Gastrocnemius medialis (tissue), 4 donors: ENCODE measurements around the gene NOP56.

ENCODE experiments used
- POLR2A ChIP-seq, 2 donors: fragments of 450-650 bp; IDR thresholded peaks; one replicate each; pipeline ENCODE4 v1.6.1; 2017; ENCODE audit warnings: antibody characterized with exemption in 2 of 2, mild to moderate bottlenecking in 2 of 2, moderate library complexity in 2 of 2
- TF ChIP-seq, protein P1 (sequence below), 5 experiments: fragments of 450-650 bp in 3 of 5; fragments of 200-600 bp in 2 of 5; sonication (generic) in 2 of 5; IDR thresholded peaks in 4 of 5; conservative IDR thresholded peaks in 1 of 5; 1 replicate in 4 of 5; 2 replicates in 1 of 5; pipeline ENCODE4 v1.5.1; 2016 to 2019; ENCODE audit warnings: antibody characterized with exemption in 5 of 5, mild to moderate bottlenecking in 3 of 5, moderate library complexity in 3 of 5

DNA sequence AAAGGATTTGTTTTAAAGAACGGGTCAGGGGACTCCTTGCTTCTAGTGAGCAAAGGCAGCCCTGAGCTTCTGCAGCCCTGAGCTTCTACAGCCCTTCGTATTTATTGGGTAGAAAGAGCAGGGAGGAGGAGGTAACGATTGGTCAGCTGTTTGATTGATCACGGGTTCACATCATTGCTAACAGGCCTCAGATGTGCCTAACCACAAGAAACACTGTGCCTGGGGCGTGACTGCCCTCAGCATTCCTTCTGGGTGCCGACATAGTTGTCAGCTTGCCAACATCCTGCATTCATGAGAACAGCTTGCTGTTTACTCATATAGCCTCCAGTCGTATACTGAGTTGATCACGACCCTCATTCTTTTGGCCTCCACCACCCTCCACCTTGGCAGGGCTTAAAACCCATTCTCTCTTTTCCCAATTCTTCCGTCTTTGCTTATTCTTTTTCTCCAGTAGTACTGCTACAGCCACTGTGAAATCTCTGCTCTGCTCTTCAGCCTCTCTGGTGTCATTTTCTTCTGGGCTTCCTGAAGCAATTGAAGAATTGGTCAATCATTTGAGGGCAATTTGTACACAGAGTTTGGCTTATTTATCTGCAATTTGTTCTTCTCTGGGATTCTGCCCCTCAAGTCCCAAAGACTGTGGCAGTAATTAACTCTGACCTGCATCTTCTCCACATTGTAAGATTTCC is 25.4 kb upstream of the NOP56 start:
- TF ChIP-seq POLR2A (IDR thresholded peaks at IDR 0.05), result no peak
- TF ChIP-seq, protein P1, sequence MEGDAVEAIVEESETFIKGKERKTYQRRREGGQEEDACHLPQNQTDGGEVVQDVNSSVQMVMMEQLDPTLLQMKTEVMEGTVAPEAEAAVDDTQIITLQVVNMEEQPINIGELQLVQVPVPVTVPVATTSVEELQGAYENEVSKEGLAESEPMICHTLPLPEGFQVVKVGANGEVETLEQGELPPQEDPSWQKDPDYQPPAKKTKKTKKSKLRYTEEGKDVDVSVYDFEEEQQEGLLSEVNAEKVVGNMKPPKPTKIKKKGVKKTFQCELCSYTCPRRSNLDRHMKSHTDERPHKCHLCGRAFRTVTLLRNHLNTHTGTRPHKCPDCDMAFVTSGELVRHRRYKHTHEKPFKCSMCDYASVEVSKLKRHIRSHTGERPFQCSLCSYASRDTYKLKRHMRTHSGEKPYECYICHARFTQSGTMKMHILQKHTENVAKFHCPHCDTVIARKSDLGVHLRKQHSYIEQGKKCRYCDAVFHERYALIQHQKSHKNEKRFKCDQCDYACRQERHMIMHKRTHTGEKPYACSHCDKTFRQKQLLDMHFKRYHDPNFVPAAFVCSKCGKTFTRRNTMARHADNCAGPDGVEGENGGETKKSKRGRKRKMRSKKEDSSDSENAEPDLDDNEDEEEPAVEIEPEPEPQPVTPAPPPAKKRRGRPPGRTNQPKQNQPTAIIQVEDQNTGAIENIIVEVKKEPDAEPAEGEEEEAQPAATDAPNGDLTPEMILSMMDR (IDR thresholded peaks at IDR 0.05 in 4 of 5, conservative IDR thresholded peaks at IDR 0.05 in 1 of 5), result no peak
